Anterior cingulate cortex (tissue), 58 donors: ENCODE results near the gene ARHGAP32.

Experiments used
- DNase-seq, 58 donors: peaks; one replicate each; lab custom pipeline; 2025; lab: John Stamatoyannopoulos, UW

ARHGAP32 gene

DNA sequence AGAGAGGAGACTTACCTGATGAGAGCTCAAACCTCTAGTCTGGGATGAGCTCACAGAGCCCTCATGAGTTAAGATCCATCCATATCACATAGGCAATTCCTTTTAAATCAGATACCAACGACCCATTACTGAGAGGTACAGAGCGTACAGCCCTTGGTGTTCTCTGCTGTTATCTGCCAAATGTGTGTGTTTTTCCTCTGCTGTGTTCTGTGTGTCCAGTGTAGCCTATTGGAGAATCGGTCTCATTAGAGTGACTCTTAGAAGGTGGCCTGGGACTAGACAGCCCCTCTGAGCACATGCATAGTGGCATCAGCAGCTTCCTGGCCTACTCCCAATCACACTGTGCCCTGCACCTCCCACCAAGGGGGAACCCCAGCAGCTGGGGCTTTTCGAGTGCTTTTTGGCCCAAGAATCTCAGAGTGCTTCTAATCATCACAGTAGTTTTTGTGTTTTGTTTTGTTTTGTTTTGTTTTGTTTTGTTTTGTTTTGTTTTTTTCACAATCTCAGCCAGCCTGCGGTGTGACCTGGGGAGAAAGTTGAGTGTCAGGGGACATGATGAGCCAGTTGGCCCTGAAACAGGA is 274.9 kb downstream of the ARHGAP32 start:
- no peak for DNase-seq

GRCh38 chr11:128916681-128917080 is 275.4 kb downstream of the ARHGAP32 start:
- DNase-seq, result no peak

DNA sequence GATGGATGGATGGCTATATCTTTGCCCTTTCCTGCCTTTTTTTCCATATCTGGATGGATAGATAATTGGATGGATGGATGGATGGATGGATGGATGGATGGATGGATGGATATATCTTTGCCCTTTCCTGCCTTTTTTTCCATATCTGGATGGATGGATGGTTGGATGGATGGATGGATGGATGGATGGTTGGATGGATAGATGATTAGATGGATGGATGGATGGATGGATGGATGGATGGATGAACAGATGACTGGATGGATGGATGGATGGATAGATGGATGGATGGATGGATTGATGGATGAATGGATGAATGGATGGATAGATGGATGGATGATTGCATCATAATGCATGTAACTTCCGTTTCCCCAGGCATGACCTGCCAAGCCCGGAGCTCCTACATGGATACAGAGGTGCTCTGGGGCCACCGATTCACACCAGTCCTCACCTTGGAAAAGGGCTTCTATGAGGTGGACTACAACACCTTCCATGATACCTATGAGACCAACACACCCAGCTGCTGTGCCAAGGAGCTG is 276.0 kb downstream of the ARHGAP32 start:
- no peak for DNase-seq

DNA sequence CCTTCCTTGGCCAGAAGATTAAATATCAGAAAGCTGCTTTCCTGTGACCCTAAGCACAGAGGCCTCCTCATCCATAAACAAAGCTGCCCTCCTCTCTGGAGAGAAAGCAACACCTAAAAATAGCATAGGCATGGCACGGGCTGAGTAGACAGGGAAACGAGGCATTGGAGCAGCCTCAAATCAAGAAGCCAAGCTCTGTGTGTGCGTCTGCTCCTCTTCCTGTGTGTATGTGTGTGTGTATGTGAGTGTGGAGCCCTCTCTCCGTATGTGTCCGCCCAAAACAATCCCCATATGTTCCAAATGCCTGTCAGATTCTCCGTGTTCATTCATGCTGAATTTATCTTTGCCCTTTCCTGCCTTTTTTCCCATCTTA is 277.0 kb downstream of the ARHGAP32 start:
- no peak for DNase-seq
